T-helper 1 cell treated with Interleukin-12 subunit alpha and Interleukin-12 subunit beta and Interleukin-4 antibody, amounts not matched to agents 30 ng/mL and 1 ng/mL, for 36 hours (primary cell): ENCODE measurements around the gene ACER2. TPM values are rescaled to one million over a fixed set of nuclear protein-coding genes. Genes with fewer than 3 reads are reported as not detected.
"Not testable (repeated sequence)": the region's sequence is repeated elsewhere in the genome, so short reads cannot be mapped to it uniquely, and the experiment has no call there.

Source experiments
- intact Hi-C: fragments of 100-400 bp; cut with micrococcal nuclease; formaldehyde crosslinking; loops from one replicate; pipeline ENCODE4 v1.15.1; 2024
- total RNA-seq: library from RNA; stranded (reverse); gene quantifications from 2 replicates; pipeline ENCODE4 v1.2.3, GENCODE V29; 2022

The ACER2 gene
- total RNA-seq, 1 donor from 2014 or later: 2.4 TPM

GRCh38 chr9:19405771-19406170 is 3.0 kb upstream of the ACER2 start:
- intact Hi-C loops: loop anchor here (5.0 to 10.0 kb wide), 3 partner anchors 33 to 1219 kb away; partner anchors contain the start of gene MLLT3

GRCh38 chr9:19408316-19408692 is 505 bp upstream of the ACER2 start:
- intact Hi-C loops: loop anchor here (1.0 to 10.0 kb wide), 9 partner anchors 28 to 1216 kb away; partner anchors contain the start of genes DENND4C, HAUS6, MLLT3 and PLIN2

- intact Hi-C loops: loop anchor here (1.0 to 10.0 kb wide), 4 partner anchors 32 to 1215 kb away; partner anchors contain the start of gene MLLT3
These were observed 789 bp downstream of the ACER2 start for GRCh38 chr9:19409401-19410194.

- intact Hi-C loops: no loop called here
These were observed 1.3 kb downstream of the ACER2 start for GRCh38 chr9:19410195-19410503.

- intact Hi-C loops: no loop called here
These were observed 1.8 kb downstream of the ACER2 start for GRCh38 chr9:19410594-19410993.

GRCh38 chr9:19411316-19411715 is 2.5 kb downstream of the ACER2 start:
- intact Hi-C loops: no loop called here

GRCh38 chr9:19413456-19413855 is 4.6 kb downstream of the ACER2 start:
- intact Hi-C loops: not testable (repeated sequence)

GRCh38 chr9:19416143-19416542 is 7.3 kb downstream of the ACER2 start:
- intact Hi-C loops: no loop called here

- intact Hi-C loops: no loop called here
These were observed 12.1 kb downstream of the ACER2 start for GRCh38 chr9:19420877-19421276.

GRCh38 chr9:19423163-19423562 is 14.4 kb downstream of the ACER2 start:
- intact Hi-C loops: no loop called here

- intact Hi-C loops: no loop called here
These were observed 15.5 kb downstream of the ACER2 start for GRCh38 chr9:19424176-19424779.

- intact Hi-C loops: no loop called here
These were observed 20.8 kb downstream of the ACER2 start for GRCh38 chr9:19429595-19429994.

GRCh38 chr9:19430201-19430760 is 21.5 kb downstream of the ACER2 start:
- intact Hi-C loops: no loop called here

- intact Hi-C loops: no loop called here
These were observed 22.8 kb downstream of the ACER2 start for GRCh38 chr9:19431361-19432171.

GRCh38 chr9:19432473-19432872 is 23.7 kb downstream of the ACER2 start:
- intact Hi-C loops: no loop called here

GRCh38 chr9:19433729-19434128 is 24.9 kb downstream of the ACER2 start:
- intact Hi-C loops: not testable (repeated sequence)

- intact Hi-C loops: loop anchor here (5.0 kb wide), 2 partner anchors 338 to 393 kb away; partner anchors contain the start of genes HAUS6 and RRAGA
These were observed 31.6 kb downstream of the ACER2 start for GRCh38 chr9:19440376-19440775.

GRCh38 chr9:19440823-19441580 is 32.2 kb downstream of the ACER2 start:
- intact Hi-C loops: loop anchor here (1.0 to 5.0 kb wide), 4 partner anchors 32 to 394 kb away; partner anchors contain the start of genes ACER2, HAUS6, RPS6 and RRAGA

GRCh38 chr9:19441730-19442129 is 32.9 kb downstream of the ACER2 start:
- intact Hi-C loops: loop anchor here (1.0 to 5.0 kb wide), 4 partner anchors 32 to 394 kb away; partner anchors contain the start of genes ACER2, HAUS6, RPS6 and RRAGA

GRCh38 chr9:19442240-19442639 is 33.4 kb downstream of the ACER2 start:
- intact Hi-C loops: loop anchor here (5.0 kb wide), 2 partner anchors 340 to 395 kb away; partner anchors contain the start of genes HAUS6 and RRAGA
